DND-41 (cell line): ENCODE measurements around the gene GJD4.

Source experiments
- ATAC-seq: fragments of 200-7000 bp; cut with Tn5 transposase; 3 replicates; pipeline ENCODE4 v1.9.1; 2021; ENCODE audit warnings: low read depth; ENCODE audit not compliant: insufficient read depth
- DNase-seq: peaks from one replicate; pipeline ENCODE4 v3.0.0-alpha.2; 2020
- H2AFZ ChIP-seq: 2 replicates; pipeline ENCODE4 v1.6.0; 2012; ENCODE audit warnings: low read depth, low read length
- H3K27ac ChIP-seq: 2 replicates; pipeline ENCODE4 v1.5.1; 2012; ENCODE audit warnings: low read length, inconsistent platforms
- H3K27me3 ChIP-seq: fragments of 200-600 bp; sonication (generic); 2 replicates; pipeline ENCODE4 v1.6.0; 2012; ENCODE audit warnings: low read length, mild to moderate bottlenecking, inconsistent platforms; ENCODE audit not compliant: insufficient read depth, poor library complexity
- H3K36me3 ChIP-seq: 2 replicates; pipeline ENCODE4 v1.5.1; 2012; ENCODE audit warnings: low read length, inconsistent platforms; ENCODE audit not compliant: insufficient read depth
- H3K4me1 ChIP-seq: 2 replicates; pipeline ENCODE4 v1.5.1; 2012; ENCODE audit warnings: mild to moderate bottlenecking, low read length; ENCODE audit not compliant: insufficient read depth
- H3K4me2 ChIP-seq: 2 replicates; pipeline ENCODE4 v1.6.0; 2012; ENCODE audit warnings: mild to moderate bottlenecking, moderate library complexity, low read length, inconsistent platforms; ENCODE audit not compliant: insufficient read depth
- H3K4me3 ChIP-seq, 2 experiments: fragments of 200-600 bp in 1 of 2; shearing (Covaris generic) in 1 of 2; 2 replicates each; pipeline ENCODE4 v1.5.1; 2012 to 2016; ENCODE audit warnings: inconsistent platforms in 2 of 2, low read length in 2 of 2, mild to moderate bottlenecking in 2 of 2, low read depth in 1 of 2, moderate library complexity in 1 of 2
- H3K79me2 ChIP-seq: 2 replicates; pipeline ENCODE4 v1.6.0; 2012; ENCODE audit warnings: low read length, inconsistent platforms; ENCODE audit not compliant: insufficient read depth
- H3K9ac ChIP-seq: 2 replicates; pipeline ENCODE4 v1.6.0; 2012; ENCODE audit warnings: low read depth, mild to moderate bottlenecking, inconsistent platforms, low read length, moderate library complexity
- H3K9me3 ChIP-seq: 2 replicates; pipeline ENCODE4 v1.5.1; 2012; ENCODE audit warnings: low read length, moderate library complexity, mild to moderate bottlenecking, inconsistent platforms; ENCODE audit not compliant: insufficient read depth, severe bottlenecking
- H4K20me1 ChIP-seq: 2 replicates; pipeline ENCODE4 v1.6.0; 2012; ENCODE audit warnings: low read length; ENCODE audit not compliant: insufficient read depth
- EZH2 ChIP-seq: IDR thresholded peaks from 3 replicates; pipeline ENCODE4 v1.6.1; 2012; ENCODE audit warnings: borderline replicate concordance, low read depth, mild to moderate bottlenecking, moderate library complexity, low read length, inconsistent platforms; ENCODE audit not compliant: severe bottlenecking
- TF ChIP-seq, protein P1 (sequence below): IDR thresholded peaks from 2 replicates; pipeline ENCODE4 v1.5.1; 2012; ENCODE audit warnings: borderline replicate concordance, low read length, moderate library complexity, mild to moderate bottlenecking; ENCODE audit not compliant: poor library complexity, severe bottlenecking; ENCODE audit errors: extremely low read depth

GJD4 gene

DNA sequence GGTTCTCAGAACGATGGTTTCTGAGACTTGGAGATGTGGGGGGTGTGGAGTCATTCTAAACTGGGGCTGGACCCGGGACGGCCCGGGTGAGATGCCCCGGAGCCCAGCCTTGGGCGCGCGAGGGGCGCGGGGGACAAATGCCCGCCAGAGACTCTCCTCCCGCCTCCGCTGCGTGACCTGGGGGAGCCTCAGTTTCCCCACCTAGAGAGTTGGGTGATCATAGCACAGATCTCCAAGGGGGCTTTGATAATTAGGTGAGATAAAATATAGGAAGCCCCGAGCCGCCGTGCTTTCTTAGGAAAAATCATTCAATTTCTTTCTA lies 37.6 kb downstream of the GJD4 start:
- Histone ChIP-seq H3K79me2 (no peaks in the 10 kb centered on the region), H3K4me1 (no peaks in the 10 kb centered on the region), H2AFZ (no peak overlapping the region), H4K20me1 (no peaks in the 10 kb centered on the region), H3K4me2 (no peak overlapping the region), H3K27ac (no peak overlapping the region), H3K4me3 (no peak overlapping the region), H3K36me3 (no peaks in the 10 kb centered on the region), H3K9me3 (peaks cover 10% of the 10 kb centered on the region), H3K27me3 (no peaks in the 10 kb centered on the region), H3K9ac (no peak overlapping the region)
- TF ChIP-seq, protein P1, sequence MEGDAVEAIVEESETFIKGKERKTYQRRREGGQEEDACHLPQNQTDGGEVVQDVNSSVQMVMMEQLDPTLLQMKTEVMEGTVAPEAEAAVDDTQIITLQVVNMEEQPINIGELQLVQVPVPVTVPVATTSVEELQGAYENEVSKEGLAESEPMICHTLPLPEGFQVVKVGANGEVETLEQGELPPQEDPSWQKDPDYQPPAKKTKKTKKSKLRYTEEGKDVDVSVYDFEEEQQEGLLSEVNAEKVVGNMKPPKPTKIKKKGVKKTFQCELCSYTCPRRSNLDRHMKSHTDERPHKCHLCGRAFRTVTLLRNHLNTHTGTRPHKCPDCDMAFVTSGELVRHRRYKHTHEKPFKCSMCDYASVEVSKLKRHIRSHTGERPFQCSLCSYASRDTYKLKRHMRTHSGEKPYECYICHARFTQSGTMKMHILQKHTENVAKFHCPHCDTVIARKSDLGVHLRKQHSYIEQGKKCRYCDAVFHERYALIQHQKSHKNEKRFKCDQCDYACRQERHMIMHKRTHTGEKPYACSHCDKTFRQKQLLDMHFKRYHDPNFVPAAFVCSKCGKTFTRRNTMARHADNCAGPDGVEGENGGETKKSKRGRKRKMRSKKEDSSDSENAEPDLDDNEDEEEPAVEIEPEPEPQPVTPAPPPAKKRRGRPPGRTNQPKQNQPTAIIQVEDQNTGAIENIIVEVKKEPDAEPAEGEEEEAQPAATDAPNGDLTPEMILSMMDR, result no peak
- TF ChIP-seq EZH2, result no peak
- no peak for DNase-seq
- no peak for ATAC-seq

DNA sequence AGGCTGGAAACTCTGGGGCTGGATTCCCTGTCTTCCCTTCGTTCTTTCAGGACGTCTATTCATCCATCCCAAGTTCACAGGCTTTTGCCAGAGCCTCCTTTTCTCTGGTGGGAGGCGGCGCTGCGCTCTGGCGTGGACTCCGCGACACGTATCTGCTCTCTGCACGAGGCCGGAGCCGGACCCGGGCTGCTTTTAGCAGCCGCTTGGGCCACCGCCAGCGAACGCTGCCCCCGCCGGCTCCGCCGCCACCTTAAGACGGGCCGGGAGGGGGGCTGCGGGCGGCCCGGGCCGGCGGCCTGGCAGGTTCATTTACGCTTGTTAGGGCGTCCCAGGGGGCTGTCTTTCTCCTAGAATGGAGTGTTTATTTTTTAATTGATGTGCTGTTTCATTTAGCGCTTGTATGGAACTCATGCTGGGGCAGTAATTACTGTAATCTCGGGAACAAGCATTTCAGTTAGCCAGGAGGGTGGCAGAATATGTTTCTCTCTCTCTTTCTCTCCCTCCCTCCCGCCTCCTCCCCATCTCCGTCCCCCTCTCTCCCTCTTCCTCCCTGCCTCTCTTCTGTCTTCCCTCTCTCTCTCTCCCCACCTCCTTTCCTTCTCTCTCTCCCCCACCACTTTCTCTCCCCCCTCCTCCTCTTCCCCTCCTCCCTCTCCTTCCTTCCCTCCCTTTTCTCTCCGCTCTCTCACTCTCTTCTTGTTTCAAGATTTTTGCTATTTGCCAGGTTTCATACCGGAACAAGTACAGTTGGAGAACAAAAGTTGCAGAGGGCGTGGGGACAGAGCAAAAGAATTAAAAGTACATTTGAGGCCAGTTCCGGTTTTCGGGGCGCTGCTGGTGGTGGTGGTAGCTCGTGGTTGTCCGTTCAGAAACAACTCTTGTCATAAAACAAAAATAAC lies 38.3 kb downstream of the GJD4 start:
- Histone ChIP-seq H3K9ac (no peak overlapping the region), H3K79me2 (no peaks in the 10 kb centered on the region), H4K20me1 (no peaks in the 10 kb centered on the region), H3K27me3 (no peaks in the 10 kb centered on the region), H3K4me2 (no peak overlapping the region), H3K4me1 (no peaks in the 10 kb centered on the region), H3K36me3 (no peaks in the 10 kb centered on the region), H3K4me3 (no peak overlapping the region), H2AFZ (no peak overlapping the region), H3K9me3 (peaks cover 10% of the 10 kb centered on the region), H3K27ac (no peak overlapping the region)
- no peak for DNase-seq
- ATAC-seq, result no peak
- TF ChIP-seq, protein P1, result no peak
- TF ChIP-seq EZH2, result no peak

DNA sequence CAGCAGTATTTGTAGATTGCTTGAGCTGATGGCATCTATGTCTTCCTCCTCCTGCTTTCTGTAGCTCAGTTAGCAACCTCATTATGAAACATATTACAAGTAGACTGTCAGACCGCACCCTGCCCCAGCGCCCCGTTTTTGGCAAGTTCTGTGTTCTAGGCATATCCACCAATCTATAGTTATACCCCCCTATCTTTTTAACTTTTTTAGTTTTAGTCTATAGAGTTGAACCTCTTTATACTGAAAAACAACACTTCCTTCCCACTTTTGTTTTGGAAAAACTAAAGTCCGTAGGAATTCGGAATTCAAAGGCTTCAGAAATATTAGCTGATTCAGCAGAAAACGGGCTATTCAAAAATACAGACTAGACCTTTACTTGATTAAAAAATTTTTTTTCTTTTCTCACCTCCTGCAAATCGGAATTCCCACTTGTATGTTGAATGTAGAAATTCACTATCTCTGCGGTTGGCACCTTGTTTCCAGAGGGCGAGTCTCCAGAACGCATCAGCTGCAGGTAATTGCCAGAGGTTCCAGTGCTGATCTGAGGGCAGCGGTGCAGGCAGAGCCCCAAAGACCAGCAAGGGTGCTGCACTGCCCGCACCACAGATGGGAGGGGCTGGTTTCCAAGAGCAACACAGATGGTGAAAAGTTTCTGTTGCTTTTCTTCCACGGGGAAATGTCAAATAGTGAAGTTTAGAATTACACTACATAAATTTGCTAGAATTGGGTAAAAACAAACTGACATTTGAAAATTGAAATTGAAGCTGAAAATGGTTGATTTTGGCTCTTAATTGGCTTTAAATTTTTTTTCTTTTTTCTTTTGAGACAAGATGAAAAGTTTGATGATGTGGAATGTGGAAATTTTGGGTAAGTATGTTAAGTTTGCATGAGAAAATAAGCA lies 39.2 kb downstream of the GJD4 start:
- Histone ChIP-seq H3K79me2 (no peaks in the 10 kb centered on the region), H2AFZ (no peak overlapping the region), H3K27me3 (no peaks in the 10 kb centered on the region), H3K4me1 (no peaks in the 10 kb centered on the region), H3K4me2 (no peak overlapping the region), H3K9me3 (peaks cover 10% of the 10 kb centered on the region), H4K20me1 (no peaks in the 10 kb centered on the region), H3K36me3 (no peaks in the 10 kb centered on the region), H3K9ac (no peak overlapping the region), H3K27ac (no peak overlapping the region), H3K4me3 (no peak overlapping the region)
- DNase-seq (no peak), ATAC-seq (no peak)
- TF ChIP-seq EZH2, result no peak
- TF ChIP-seq, protein P1, result no peak
